HEK293 (cell line): ENCODE data around the gene MYOD1.

Experiments
- CTCF ChIA-PET: fragments of 350-600 bp; formaldehyde crosslinking; extraction: SDS; loops from one replicate; lab custom pipeline; 2021; ENCODE audit warnings: antibody characterized with exemption; lab: Yijun Ruan, JAX
- POLR2A ChIA-PET: fragments of 300-600 bp; formaldehyde crosslinking; extraction: SDS; loops from one replicate; lab custom pipeline; 2020; ENCODE audit warnings: antibody characterized with exemption, inconsistent platforms; lab: Yijun Ruan, JAX
- H3K27ac ChIP-seq: fragments of 200-500 bp; sonication (Bioruptor generic); 2 replicates; pipeline ENCODE4 v1.5.1; 2014; ENCODE audit warnings: low read depth, low read length, control low read depth, inconsistent platforms; ENCODE audit errors: extremely low read depth
- H3K36me3 ChIP-seq, 2 experiments: fragments of 200-500 bp in 1 of 2; sonication (Bioruptor generic) in 1 of 2; 1 replicate in 1 of 2; 2 replicates in 1 of 2; pipeline ENCODE4 v1.5.1; 2014 to 2017; ENCODE audit warnings: inconsistent platforms in 2 of 2, low read length in 2 of 2; ENCODE audit not compliant: control insufficient read depth in 2 of 2, insufficient read depth in 1 of 2
- H3K4me1 ChIP-seq: fragments of 200-500 bp; sonication (Bioruptor generic); 2 replicates; pipeline ENCODE4 v1.5.1; 2014; ENCODE audit warnings: mild to moderate bottlenecking, low read length, inconsistent platforms; ENCODE audit not compliant: control insufficient read depth, insufficient read depth
- H3K4me3 ChIP-seq: 2 replicates; pipeline ENCODE4 v1.5.1; 2011; ENCODE audit warnings: low read depth, mild to moderate bottlenecking, control low read depth, low read length, moderate library complexity
- H3K9me3 ChIP-seq: fragments of 200-500 bp; sonication (Bioruptor generic); 2 replicates; pipeline ENCODE4 v1.5.1; 2014; ENCODE audit warnings: low read depth, low read length, inconsistent platforms; ENCODE audit not compliant: control insufficient read depth, insufficient read depth
- CTCF ChIP-seq: fragments of 450-650 bp; formaldehyde crosslinking; IDR thresholded peaks from 2 replicates; pipeline ENCODE4 v1.5.1; 2016; ENCODE audit warnings: missing biosample characterization, missing genetic modification characterization
- GLI4 ChIP-seq: fragments of 450-650 bp; formaldehyde crosslinking; IDR thresholded peaks from 2 replicates; pipeline ENCODE4 v1.5.1; 2016; ENCODE audit warnings: missing biosample characterization, missing genetic modification characterization
- GLIS1 ChIP-seq: fragments of 450-650 bp; formaldehyde crosslinking; IDR thresholded peaks from 2 replicates; pipeline ENCODE4 v1.5.1; 2016; ENCODE audit warnings: missing biosample characterization, missing genetic modification characterization
- PRDM10 ChIP-seq: fragments of 450-650 bp; formaldehyde crosslinking; IDR thresholded peaks from 2 replicates; pipeline ENCODE4 v1.5.1; 2016; ENCODE audit warnings: missing biosample characterization, missing genetic modification characterization
- TRIM28 ChIP-seq: IDR thresholded peaks from 2 replicates; pipeline ENCODE4 v1.6.1; 2011; ENCODE audit warnings: low read length, control low read depth, borderline replicate concordance
- ZBTB10 ChIP-seq: fragments of 450-650 bp; formaldehyde crosslinking; IDR thresholded peaks from 2 replicates; pipeline ENCODE4 v1.5.1; 2016; ENCODE audit warnings: missing biosample characterization, missing genetic modification characterization
- ZBTB17 ChIP-seq: fragments of 450-650 bp; formaldehyde crosslinking; IDR thresholded peaks from 2 replicates; pipeline ENCODE4 v1.5.1; 2016; ENCODE audit warnings: missing biosample characterization, missing genetic modification characterization
- ZBTB8A ChIP-seq: fragments of 450-650 bp; formaldehyde crosslinking; IDR thresholded peaks from 2 replicates; pipeline ENCODE4 v1.5.1; 2016; ENCODE audit warnings: missing biosample characterization, missing genetic modification characterization
- ZNF2 ChIP-seq: fragments of 450-650 bp; formaldehyde crosslinking; IDR thresholded peaks from 2 replicates; pipeline ENCODE4 v1.5.1; 2016; ENCODE audit warnings: missing biosample characterization, missing genetic modification characterization
- ZNF561 ChIP-seq: fragments of 450-650 bp; IDR thresholded peaks from 2 replicates; pipeline ENCODE4 v1.5.1; 2018; ENCODE audit warnings: missing biosample characterization, missing genetic modification characterization, borderline replicate concordance
- ZNF600 ChIP-seq: fragments of 450-650 bp; formaldehyde crosslinking; IDR thresholded peaks from 2 replicates; pipeline ENCODE4 v1.5.1; 2016; ENCODE audit warnings: missing biosample characterization, missing genetic modification characterization
- ZNF654 ChIP-seq: fragments of 450-650 bp; formaldehyde crosslinking; IDR thresholded peaks from 2 replicates; pipeline ENCODE4 v1.5.1; 2016; ENCODE audit warnings: low read depth, missing biosample characterization, missing genetic modification characterization
- ZNF660 ChIP-seq: fragments of 450-650 bp; IDR thresholded peaks from 2 replicates; pipeline ENCODE4 v1.5.1; 2018; ENCODE audit warnings: missing biosample characterization, mild to moderate bottlenecking, missing genetic modification characterization
- ZNF664 ChIP-seq: fragments of 450-650 bp; formaldehyde crosslinking; IDR thresholded peaks from 2 replicates; pipeline ENCODE4 v1.5.1; 2016; ENCODE audit warnings: missing biosample characterization, missing genetic modification characterization
- ZNF704 ChIP-seq: fragments of 450-650 bp; formaldehyde crosslinking; IDR thresholded peaks from 2 replicates; pipeline ENCODE4 v1.5.1; 2016; ENCODE audit warnings: missing biosample characterization, missing genetic modification characterization
- ZNF837 ChIP-seq: fragments of 450-650 bp; formaldehyde crosslinking; IDR thresholded peaks from 2 replicates; pipeline ENCODE4 v1.5.1; 2016; ENCODE audit warnings: missing biosample characterization, missing genetic modification characterization

The MYOD1 gene

GRCh38 chr11:17730137-17730536, 10.8 kb downstream of the MYOD1 start (continued):
- no peak for TF ChIP-seq ZNF600
- TF ChIP-seq ZNF664 (tag by site-specific recombination) = no peak
- no peak for TF ChIP-seq ZNF837 (tag by site-specific recombination)
- no peak for TF ChIP-seq ZNF561 (tag by site-specific recombination)
- TF ChIP-seq GLI4 (tag by site-specific recombination) = no peak
- TF ChIP-seq ZBTB10 (tag by site-specific recombination) = no peak

GRCh38 chr11:17730608-17731462, 11.5 kb downstream of the MYOD1 start:
- TF ChIP-seq ZNF2 = no peak
- no peak for TF ChIP-seq TRIM28
- peak; percentile 78 for TF ChIP-seq CTCF
- TF ChIP-seq GLIS1 = peak; percentile 67
- TF ChIP-seq ZNF704 (tag by site-specific recombination) = no peak
- peak; percentile 88 for TF ChIP-seq ZNF654 (tag by site-specific recombination)
- TF ChIP-seq ZNF660 (tag by site-specific recombination) = peak; percentile 32; the same call in 1 of the 2 replicates
- TF ChIP-seq PRDM10 = 0 out of 2 replicates have a peak, but pooled peaks have one; percentile 13
- 0 out of 2 replicates have a peak, but pooled peaks have one; percentile 16 for TF ChIP-seq ZBTB8A (tag by site-specific recombination)
- TF ChIP-seq ZBTB17 (tag by site-specific recombination) = 0 out of 2 replicates have a peak, but pooled peaks have one; percentile 49
- H3K4me1 ChIP-seq = no peaks in the 10 kb centered on the region

More at GRCh38 chr11:17730608-17731462, 11.5 kb downstream of the MYOD1 start:
- Histone ChIP-seq H3K4me3 (no peak overlapping the region), H3K36me3 (no peaks in the 10 kb centered on the region), H3K27ac (no peak overlapping the region), H3K9me3 (no peaks in the 10 kb centered on the region)
- ChIA-PET CTCF (interaction anchor here (0.5 to 7.8 kb wide), 115 partner anchors 9 to 1052 kb away, joined by 3 to 357 read pairs (median 4); partner anchors contain the start of genes MYOD1, OTOG, SAAL1 and SERGEF), POLR2A (interaction anchor here (0.6 to 1.4 kb wide), 5 partner anchors 19 to 247 kb away, joined by 3 to 6 read pairs (median 4); no protein-coding TSS in a partner anchor)
